Inflammatory macrophage treated with lipopolysaccharide for 4 hours (primary cell): Measurements from ENCODE around the gene LRIG3.
"Not testable (repeated sequence)": the region's sequence is repeated elsewhere in the genome, so short reads cannot be mapped to it uniquely, and the experiment has no call there.

Source experiments
- DNase-seq: peaks from one replicate; pipeline ENCODE4 v3.0.0-alpha.2; 2020

LRIG3 gene

GRCh38 chr12:58920102-58920960, at the start of gene LRIG3:
LRIG3 (minus strand) TSS chr12:58920504; CDS start chr12:58920235, 269 bp downstream.
- no peak for DNase-seq

DNA sequence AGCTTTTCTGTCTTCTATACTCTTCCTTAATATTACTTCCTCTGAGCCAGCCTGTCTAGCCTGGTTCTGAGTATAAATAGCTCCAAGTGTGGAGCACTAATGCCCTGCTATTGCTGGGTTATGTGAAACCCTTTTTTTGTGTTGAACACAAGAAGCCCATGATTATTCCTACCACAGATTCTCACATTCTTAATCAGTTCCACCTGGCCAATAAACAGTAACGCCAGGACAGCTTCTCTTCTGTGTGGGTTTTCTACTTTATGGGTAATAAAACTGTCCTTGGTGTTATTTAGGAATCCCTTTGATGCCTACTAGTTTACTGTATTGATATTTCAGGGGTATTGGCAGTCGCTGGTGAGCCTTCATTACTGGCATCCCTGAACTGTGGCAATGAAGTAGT, 48.9 kb upstream of the LRIG3 start:
- DNase-seq: no peak

- DNase-seq: no peak
Observed at GRCh38 chr12:58967561-58967960, 47.3 kb upstream of the LRIG3 start.

- DNase-seq: no peak
Observed at GRCh38 chr12:58966939-58967338, 46.6 kb upstream of the LRIG3 start.

GRCh38 chr12:58965568-58965967, 45.3 kb upstream of the LRIG3 start:
- DNase-seq: no peak

DNA sequence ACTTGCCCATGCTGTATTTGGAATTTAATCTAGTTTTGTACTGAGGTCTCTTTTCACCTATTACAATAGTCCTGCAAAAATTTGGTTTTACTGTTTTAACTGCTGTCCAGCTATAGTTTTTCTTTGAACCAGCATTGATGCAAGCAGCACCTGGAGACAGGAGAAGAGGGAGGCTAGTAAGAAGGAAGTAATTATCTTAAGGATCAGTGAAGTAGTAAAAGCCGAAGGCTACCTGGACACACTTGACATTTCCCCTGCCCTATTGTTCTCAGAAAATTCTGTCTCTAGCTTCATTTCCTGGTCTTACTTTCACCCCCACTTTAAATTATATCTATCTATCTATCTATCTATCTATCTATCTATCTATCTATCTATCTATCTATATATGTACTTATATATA, 43.5 kb upstream of the LRIG3 start:
- DNase-seq: no peak

DNA sequence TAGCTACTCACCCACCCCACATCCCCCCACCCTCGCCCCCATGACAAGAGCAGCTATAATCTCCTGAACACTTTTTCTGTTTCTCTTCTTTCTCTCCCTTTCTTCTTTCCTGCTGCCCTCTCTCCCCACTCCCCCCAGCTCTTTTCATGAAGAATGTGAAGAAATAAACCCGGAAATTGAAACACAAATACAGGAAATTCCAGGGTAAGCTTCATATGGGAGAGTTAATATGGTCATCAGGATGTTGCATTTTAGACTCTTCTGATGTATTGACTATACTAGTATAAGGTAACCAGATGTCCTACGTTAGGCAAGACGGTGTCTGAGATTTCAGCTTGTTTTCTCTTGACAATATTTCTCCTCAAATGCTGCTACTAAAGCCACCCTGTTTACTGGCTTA, 41.6 kb upstream of the LRIG3 start:
- DNase-seq: no peak

GRCh38 chr12:58961166-58961565, 40.9 kb upstream of the LRIG3 start:
- no peak for DNase-seq

DNA sequence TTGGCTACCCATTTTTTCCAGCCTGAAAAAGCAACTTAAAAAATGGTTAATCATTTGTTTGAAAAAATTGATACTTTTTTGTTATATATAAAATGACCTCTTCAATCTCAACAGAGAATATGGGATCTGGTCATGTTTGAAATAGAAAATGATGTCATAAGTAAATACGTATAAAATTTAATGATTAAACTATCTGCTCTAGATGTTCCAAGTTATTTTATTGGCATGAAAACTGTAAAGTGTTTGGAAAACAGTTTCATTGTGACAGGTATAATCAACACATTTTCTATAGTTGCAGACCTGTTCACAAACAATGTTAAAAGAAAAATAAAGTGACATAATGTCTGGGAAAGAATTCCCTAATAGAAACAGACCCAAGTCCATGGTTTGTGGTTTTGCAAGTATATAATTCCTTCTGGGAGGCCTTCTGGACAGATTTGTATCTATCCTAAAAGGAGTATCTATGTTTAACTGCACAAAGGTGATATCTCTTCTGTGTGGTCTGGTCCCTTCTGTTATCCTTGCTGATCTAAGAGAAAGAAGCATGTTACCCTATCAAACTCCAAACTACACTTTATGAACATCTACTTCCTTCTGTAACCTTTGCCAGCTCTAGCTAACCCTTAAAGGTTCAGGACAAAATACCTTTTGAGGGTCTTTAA, 39.5 kb upstream of the LRIG3 start:
- DNase-seq: no peak

GRCh38 chr12:58957298-58957697, 37.0 kb upstream of the LRIG3 start:
- no peak for DNase-seq

DNA sequence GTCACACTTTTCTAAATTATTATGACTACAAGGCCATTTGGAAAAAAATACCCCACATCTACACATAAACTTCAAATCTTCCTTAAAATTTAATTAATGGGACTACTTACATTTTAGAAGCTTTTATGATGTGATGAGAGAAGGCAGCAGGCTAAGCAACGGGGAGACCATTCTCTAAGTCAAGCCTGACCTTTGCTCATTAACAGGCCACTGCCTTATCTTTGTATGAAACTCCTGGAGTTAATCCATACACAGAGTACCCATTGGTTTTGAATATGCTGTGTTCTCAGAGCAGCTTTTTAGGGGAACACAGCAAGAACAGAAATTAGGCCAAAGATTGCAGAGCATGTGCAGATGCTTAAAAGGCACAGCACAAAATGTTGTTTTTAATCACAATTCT, 35.5 kb upstream of the LRIG3 start:
- DNase-seq: no peak

GRCh38 chr12:58954002-58954401, 33.7 kb upstream of the LRIG3 start:
- DNase-seq: no peak

- DNase-seq: no peak
Observed at GRCh38 chr12:58950739-58951100, 30.4 kb upstream of the LRIG3 start.

DNA sequence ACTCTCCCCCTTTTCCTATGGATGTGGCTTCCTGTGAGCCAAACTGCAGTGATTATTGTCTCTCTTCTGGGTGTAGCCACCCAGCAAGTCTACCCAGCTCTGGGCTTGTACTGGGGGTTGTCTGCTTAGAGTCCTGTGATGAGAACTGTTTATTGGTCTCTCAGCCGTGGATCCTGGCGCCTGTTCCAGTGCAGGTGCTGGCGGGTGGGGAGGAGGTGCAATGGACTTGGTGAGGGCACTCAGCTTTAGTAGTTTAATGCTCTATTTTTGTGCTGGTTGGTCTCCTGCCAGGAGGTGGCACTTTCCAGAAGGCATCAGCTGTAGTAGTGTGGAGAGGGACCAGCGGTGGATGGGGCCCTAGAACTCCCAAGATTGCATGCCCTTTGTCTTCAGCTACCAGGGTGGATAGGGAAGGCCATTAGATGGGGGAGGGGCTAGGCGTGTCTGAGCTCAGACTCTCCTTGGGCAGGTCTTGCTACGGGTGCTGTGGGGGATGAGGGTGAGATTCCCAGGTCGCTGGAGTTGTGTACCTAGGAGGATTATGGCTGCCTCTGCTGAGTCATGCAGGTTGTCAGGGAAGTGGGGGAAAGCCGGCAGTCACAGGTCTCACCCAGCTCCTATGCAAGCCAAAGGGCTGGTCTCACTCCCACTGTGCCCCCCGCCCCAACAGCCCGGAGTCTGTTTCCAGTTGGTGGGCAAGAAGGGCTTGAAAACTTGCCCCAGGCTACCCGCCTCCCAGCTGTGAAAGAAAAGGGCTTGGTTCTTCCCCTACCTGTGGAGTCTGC, 29.8 kb upstream of the LRIG3 start:
- DNase-seq: not testable (repeated sequence)

GRCh38 chr12:58943079-58943478, 22.8 kb upstream of the LRIG3 start:
- no peak for DNase-seq

DNA sequence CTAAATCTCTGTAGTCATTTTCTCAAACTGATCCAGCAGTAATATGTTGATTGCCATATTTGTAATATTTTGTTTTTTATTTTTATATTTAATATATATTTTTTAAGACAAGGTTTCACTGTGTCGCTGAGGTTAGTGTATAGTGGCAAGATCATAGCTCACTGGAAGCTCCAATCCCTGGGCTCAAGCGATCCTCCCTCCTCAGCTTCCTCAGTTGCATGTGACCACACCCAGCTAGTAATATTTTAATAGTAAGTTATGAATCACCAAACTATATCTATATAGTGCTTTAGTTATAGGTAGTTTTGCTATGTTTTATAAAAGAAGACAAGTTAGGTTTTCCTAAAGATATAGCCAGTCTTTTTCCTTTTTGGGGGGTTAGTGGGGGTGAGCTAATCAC, 22.0 kb upstream of the LRIG3 start:
- no peak for DNase-seq

- DNase-seq: no peak
Observed at GRCh38 chr12:58939399-58940100, 19.2 kb upstream of the LRIG3 start.

DNA sequence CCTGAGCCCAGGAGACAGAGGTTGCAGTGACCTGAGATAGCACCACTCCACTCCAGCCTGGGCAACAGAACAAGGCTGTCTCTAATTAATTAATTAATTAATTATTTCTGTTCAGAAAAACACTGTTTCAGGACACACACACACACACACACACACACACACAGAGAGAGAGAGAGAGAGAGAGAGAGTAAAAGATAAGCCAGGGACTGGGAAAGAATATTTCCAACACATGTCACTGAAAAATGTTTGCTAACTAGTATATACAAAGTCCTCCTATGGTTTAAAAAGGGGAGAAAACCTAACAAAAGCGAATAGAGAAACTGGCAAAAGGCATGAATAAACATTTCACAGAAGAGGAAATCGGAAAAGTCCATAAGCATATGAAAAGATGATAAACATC, 18.1 kb upstream of the LRIG3 start:
- no peak for DNase-seq

DNA sequence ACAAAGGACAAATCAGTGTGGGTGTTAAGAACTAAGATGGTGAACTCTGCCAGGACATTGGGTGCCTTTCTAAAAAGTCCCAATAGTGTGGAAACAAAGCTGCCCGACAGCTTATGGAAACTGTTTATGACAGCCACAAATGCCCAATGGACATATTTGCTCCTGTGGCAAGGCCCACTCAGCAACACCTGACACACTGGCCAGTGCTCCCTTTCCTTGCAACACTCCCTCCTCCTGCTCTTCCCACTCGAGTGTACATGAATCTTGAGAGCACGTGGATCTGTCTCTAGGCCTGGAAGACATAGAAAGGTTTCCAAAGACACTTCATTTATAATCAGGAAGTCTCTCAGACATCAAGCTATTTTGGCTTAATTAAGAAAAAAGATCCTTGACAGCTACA, 14.2 kb upstream of the LRIG3 start:
- DNase-seq: no peak

DNA sequence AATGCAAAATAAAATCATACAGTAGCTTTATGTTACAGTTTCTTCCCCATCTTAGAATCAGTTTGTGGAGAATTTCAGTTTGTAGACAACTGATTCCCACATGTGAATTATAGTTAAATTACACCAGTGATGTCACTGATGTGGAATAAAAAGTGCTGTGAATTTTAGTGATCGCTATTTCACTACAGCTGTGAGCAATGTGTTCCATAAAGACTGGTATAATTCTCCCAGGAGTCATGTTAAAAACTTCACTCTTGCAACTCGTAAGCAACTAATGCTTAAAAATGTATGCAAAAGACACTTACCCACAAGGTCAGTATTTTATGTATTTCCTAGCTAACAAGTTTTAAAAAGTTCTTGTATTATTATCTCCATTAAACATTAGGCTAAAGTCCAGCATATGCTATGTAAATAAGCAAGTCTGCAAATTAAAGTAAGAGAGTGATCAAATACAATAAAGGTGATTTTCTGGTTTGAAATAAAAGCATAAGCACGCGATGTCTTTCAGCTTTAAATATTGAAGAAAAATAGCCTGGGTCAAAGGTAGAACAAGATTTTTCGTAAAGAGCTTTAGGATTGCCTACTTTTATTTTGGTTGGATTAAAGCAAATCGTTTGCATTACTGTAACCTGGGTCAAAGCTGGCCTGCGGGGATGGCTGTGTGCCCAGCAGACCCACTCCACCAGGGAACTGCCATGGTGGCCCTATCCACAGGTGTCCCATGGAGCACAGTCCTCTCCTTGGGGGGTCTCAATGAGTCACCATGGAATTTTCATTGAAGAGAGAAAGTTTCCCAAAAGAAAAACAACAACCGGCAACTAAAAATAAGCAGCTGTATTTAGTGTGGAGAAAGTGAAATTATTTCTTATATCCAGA, 12.7 kb upstream of the LRIG3 start:
- DNase-seq: no peak

DNA sequence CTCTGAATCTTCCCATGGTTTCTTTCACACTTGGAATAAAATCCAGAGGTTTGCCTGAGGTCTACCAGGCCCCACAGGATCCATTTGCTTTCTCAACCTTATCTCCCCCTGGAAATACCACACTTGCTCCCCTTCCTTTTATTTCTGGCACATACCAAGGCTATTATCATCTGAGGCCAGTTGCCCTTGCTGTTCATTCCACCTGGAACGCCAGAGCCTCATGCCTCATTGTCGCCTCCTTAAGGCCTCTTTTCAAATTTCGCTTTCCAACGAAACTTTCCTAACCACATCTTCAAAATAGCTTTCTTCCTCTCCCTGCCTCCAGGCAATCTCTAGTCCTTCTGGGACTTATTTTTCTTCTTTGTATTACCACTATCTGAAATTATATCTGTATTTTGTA, 11.2 kb upstream of the LRIG3 start:
- no peak for DNase-seq

DNA sequence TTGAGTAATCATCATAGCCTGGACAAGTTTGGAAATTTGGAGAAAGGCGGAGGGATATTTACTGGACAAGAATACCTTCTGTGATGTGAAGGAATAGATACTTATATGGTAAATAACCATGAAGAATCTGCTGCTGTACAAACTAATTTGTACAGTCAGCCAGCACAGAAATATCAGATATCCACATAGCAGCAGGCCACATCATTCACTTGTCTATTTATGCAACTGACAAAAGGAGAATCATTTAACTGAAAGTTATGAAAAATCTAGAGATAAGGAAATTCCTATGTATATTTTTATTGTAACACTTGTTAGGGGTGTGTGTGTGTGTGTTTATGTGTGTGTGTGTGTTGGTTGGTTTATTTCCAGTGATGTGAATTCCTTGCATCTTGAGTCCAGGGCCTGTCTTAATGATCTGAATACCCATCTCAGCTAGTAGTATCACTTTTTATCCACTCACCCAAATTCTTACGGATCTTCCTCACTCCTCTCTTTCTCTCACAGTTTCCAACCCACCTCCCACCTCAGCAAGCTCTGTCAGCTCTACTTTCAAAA, 10.5 kb upstream of the LRIG3 start:
- no peak for DNase-seq
